Stimulated activated CD8-positive, alpha-beta memory T cell treated with anti-CD3 and anti-CD28 coated beads, Interleukin-15, amount 100 ng/mL, for 4 hours (primary cell): ENCODE measurements around the gene HUWE1.
A peak's percentile ranks its signal among the peaks of the same experiment; 100 is the strongest.

Experiments used
- DNase-seq, 2 donors: peaks; one replicate each; pipeline ENCODE4 v3.0.0-alpha.2; 2020; ENCODE audit warnings: low read depth in 2 of 2

The HUWE1 gene

DNA sequence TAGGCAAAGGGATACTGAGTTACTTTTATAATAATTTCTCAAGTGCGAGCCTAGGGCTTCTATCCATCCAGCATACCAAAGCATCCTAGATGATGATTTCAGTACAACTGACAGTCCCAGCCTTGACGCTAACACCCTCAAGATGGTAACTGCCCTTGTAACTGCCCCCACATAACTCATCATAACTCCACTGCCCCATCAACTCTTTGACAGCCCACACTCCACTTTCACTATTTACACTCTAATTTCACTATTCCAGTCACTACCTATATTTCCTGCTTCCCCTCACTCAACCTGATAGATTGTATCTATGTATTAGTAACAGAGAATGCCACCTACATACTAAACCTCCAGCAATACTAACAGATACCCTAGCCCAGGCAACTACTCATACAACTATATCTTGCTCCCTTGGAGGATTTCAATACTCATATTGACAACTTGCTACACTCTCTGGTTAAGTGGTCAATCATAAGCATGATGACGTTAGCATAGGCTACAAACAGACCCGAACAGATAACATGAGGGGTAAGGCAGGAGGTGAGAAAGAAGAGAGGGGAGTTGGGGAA lies 65.0 kb downstream of the HUWE1 start:
- no peak for DNase-seq

DNA sequence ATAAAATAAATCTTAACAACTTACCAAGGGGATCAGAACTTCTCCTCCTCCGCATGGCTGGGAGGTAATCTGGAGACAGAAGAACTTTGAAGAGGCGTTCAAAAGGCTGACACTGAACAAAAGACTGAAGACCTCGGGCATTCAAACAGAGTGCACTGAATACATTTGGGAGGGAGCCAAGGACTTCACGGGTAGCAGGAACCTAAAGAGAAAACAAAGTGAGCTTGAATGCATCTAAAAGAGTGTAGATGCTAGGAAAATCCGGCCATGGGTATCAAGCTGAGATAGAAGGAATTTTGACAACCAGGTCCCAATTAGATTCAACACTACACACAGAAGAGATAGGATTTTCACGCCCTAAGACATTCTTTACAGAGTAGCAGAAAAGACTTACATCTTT lies 69.6 kb downstream of the HUWE1 start:
- DNase-seq: no peak

DNA sequence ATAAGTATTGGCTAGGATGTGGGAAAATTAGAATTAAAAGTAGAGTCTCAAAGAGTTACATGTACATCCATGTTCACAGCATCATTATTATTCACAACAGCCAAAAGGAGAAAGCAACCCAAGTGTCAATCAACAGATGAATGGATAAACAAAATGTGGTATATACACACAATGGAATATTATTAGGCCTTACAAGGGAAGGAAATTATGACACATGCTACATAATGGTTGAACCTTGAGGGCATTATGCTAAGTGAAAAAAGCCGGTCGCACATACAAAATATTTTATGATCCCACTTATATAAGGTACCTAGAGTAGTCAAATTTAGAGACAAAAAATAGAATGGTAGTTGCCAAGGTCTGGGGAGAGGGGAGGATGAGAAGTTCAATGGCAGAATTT lies 80.1 kb downstream of the HUWE1 start:
- no peak for DNase-seq

DNA sequence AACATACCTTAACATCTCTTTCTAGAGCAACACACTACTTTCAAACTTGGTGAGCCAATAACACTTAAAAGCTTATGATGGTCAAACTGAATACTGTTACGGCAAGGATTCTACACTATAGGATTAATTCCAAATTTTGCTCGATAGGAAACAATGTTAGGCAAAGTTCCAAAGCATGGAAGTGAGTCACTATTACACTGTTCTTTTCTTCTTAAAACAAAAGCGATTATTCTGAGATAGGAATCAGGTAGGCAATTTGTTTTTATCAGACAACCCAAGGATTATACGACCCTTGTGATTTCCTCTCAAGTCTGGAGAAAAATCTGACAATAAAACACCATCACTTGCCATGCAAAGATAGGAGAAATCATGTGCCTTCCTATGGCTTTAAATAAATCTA lies 81.5 kb downstream of the HUWE1 start:
- no peak for DNase-seq

DNA sequence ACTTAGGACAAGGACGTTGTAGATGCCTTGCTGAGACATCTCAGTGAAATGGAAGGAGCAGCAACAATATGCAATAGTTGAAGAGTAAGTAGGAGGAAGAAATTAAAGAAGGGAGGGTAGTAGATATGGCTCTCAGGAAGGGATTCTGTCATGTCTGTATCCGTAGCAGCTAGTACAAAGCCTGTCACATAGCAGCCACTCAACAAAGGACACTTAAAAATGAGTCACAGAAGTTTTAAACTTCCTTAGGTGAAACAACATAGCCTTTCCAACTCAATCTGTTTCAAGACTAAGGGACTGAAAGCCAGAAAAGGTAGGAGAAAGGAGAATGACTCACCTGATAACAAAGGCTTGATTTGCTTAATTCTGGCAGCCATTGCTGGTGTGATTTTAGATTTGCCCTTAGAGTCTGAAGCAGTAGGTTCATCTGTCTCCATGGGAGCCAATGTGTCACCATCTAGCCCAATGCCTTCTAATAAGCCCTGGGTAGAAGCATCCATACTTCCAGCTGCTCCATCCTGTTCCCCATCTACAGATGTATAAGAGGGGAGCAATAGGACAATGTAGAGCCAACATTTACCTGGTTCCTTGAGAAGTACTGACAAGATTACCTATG lies 86.6 kb downstream of the HUWE1 start:
- DNase-seq: no peak

DNA sequence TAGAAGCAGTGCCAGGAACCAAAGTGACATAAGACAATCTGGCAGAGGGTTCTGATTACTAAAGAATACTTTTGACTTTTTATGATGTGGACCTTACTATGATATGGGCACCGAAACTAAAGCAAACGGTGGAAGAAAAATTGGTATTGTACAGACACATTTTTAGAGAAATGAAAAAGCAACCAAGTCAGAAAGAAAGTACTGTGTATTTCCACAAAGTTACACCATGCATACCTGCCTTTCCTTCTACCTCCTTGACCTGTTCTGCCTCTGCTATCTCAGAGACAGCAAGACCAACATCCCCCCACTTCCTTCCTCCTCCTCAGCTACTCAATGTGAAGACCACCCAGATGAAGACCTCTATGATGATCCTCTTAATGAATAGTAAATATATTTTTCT lies 88.3 kb downstream of the HUWE1 start:
- no peak for DNase-seq

DNA sequence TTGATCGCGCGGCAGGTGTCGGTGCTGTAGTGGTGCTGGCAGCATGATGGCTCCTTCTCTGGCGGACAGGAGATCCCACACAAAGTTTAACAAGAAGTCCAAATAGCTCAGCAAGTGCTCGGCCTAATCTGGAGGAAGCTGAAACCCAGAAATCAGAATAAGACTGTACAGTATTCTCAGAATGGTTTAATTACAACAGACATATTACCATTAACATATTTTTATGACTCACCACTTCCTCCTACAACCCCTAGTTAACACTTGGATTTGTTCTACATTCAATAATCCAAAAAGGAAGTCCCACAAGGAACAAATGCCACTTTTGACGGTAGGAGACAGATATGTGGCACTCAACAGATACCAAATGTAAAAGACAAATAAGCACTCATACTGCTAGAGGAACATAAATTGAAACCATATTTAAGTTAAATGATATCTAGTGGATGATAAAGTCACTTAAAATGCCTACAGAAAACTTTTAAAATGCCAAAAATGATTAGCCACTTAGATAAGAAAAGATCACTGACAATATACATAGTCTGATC lies 91.2 kb downstream of the HUWE1 start:
- no peak for DNase-seq

DNA sequence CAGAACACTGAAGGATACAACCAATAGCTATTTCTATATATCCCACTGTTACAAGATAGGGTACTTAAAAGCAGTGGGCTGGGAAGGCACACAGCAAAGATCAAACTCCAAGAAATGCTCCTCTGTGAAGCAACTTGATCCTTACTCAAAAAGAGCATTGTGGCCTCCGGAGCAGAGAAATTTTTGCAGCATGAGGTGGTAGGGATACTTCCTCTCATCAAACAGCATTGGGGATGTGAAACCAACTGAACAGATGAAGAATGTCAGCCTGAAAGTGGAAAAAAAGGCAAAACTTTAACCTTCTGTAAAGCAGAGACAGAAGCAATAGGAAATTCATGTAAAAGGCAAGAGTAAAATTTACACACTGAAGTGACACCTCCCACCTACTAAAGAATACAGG lies 92.2 kb downstream of the HUWE1 start:
- no peak for DNase-seq

DNA sequence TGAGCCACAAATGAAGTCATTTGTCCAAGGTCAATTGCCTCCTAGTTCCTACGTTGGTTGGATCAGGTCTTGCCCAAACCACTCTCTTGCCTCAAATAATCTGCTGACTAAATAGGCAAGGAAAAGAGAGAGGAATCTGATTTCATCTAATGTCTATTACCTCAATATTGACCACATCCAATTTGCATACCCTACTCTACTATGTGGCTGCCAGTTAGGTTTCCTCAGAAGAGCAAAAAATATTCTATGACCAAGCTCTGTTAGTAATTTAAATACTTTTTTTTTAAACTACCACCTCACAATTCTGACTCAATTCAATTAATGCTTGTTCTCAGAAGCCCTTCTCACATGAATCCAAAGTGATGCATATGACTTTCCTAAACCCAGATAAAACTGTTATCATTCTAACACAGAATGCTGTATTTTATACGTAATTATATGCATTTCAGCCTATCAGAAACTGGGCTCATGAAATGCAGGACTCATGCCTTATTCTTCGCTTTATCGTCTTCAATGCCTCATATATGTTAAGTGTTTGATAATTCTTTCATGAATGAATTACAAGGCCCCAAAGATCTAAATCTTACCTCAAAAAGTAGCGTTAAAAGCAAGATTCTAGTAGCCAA lies 98.6 kb downstream of the HUWE1 start:
- DNase-seq: no peak

DNA sequence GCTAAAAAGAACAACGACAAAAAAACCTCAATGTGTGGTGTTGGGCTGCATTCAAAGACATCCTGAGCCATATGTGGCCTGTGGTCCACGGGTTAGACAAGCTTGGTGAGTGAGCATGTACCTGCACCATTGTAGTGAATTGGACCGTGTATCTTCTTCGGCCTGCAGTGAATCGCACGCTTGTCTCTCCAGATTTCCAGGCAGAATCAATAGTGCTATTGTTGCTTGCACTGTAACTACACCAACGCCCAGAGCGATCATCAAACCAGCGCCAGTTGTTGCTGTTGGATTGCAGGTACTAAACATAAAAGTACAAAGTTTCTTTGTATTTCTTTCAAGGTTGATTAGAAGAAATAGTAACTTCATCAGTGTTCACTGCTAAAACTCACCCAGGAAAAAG lies 101.6 kb downstream of the HUWE1 start:
- no peak for DNase-seq

DNA sequence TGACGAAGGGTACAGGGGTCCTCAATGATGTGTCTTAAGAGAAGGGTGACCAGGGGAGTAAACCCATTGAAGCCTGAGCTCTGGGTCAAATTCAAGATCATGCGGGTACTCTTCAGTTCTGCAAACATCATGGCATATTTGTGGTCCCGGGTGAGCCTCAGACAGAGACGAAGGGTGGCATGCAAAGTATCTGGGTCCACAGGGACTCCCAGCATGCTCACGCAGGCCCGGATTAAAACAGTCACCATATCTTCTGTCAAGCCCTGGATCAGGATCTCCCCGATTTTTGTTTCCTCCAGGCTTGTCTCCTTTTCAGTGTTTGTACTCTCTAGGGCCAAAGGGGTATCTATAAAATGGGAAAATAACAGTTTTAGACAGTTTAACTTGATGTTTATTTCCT lies 102.9 kb downstream of the HUWE1 start:
- DNase-seq: no peak

DNA sequence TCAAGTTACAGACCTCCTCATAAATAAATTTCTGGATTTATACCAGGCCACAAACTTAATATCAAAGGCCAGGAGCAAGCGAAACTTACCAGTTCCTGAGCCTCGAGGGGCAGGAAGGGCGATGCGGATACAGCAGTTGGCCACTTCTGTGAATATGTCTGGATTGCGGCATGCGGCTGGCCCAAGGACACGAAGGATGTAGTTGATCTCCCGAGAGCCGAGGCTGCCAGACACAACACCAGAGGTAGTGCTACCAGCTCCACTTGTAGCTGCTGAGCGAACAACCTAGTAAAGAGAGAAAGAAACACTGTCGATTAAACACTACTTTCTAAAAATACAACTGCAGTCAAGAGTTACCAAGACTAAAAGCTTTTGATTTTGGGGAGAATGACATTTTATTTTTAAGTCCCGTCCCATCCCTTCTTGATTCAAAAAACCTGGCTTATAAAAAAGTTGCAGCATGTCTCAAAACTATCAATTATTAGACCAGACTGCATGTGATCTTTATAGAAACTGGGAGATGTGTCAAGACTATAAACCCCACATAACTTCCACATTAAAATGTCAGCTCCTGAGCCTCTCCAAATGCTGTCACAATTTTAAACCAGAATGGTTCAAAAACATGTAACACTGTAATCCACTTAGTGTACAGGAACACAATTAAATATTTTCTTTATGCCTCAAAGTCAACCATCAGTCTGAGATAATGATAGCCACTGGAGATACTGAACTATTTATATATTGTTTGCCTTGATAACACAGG lies 105.6 kb downstream of the HUWE1 start:
- DNase-seq: no peak

DNA sequence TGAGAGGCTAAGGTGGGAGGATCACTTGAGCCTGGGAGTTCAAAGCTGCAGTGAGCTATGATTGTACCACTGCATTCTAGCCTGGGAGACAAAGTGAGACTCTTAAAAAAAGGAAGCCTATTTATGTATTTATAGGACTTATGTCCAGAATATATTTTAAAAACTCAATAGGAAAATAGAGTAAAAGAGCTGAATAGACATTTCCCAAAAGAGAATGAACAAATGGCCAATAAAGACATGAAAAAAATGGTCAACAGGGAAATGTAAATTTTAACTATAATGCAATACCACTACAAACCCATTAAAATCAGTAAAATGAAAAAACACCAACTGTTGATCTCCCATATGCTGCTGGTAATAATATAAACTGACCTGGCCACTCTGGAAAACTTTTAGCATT lies 115.0 kb downstream of the HUWE1 start:
- DNase-seq: no peak

DNA sequence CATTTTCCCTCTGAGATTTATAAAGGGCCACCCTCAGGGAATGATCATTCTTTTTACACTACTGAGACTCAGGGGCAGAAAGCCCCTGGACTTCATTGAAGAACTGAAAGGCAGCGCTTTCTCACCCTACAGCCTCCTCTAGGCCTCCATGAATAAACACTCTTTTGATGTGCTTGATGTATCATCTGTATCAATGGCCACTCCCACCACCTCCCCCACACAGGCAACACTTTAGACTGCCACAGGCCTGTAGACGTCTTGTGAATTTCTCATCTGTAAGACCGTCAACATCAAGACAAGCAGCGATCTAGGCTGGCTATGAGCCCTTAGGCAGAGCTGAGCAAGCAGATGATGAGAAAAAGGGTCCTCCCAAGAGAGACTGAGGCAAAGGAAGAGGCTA lies 123.2 kb downstream of the HUWE1 start:
- DNase-seq: no peak

DNA sequence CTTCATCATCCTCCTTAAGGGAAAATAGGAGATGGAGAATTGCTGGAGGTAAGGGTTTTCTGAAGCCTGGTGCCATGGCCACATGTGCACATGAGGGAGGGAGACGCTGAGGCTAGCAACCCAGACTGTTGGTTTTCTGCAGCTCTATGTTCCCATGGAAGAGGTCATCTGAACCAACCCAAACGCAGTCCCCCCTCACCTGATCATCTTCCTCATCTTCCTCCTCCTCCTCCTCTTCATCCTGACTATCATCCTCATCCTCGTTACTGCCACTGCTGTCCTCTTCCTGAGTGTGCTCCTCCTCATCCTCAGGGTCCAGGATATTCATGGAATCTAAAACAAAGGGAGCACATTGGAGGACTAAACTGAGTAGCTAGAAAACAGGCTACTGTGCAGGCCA lies 124.6 kb downstream of the HUWE1 start:
- DNase-seq: no peak

DNA sequence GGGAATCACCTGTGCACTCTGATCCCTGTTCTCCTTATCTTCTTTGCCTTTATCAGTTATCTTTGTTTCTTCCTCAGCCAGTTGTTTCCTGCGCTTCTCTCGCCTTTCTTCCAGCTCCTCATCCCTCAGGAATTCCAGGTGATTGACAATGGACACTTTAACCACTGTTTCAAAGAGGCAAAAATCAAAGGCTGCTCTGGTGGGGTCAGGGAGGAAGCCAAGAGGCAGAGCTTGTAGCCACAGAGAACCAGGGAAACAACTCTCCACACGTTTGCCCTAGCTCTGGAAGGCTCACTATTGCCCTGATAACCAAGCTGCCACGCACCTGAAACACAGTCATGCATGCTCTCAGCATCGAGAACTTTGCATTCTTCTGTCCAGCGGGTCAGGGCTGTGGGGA lies 127.9 kb downstream of the HUWE1 start:
- no peak for DNase-seq

DNA sequence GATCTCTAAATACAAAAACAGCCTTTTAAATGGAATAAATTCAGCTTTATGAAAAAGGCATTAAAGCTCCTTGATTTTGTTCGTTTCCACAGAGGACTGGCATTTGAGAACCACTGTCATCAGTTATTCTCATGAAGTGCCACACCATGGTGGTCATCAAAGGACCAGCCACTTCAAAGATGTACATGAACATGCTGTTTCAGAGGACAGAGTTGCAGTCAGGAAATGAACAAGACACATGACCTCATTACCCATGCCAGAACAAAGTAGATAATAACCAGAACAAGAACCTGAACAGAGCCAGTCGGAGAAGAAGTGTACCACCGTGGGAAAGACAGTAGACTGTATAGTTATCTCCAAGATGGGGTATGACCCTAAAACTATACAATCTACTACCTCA lies 129.7 kb downstream of the HUWE1 start:
- no peak for DNase-seq

DNA sequence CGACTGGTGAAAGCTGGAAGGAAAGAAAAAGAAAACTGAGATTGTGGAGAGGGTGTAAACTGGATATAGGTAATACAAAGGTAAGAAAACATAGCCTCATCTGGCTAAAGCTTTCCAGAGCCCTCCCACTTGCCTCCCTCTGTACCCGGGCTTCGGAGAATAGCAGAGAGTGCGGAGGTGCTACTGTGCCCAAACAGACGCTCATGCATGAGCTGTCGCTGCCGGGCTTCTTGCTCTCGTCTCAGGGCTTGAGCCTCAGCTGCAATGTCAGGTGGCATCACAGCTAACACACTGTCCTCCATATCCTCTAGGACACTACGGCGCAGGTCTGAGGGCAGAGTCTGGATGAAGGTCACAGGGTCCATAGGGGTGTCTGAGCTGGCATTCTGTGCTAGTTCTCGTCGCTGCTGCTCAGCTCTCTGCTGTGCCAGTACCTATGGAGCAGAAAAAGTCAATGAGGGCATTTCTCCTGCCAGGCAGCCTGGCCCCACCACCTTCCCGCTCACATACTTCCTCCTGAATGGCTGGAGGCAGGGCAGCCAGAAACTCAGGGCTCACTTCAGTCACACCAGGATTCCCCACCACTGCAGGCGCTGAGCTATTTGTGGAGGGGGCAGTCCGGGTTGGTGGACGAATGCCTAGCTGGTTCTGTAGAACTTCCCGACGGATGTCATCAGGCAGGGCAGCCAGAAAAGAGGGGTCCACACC lies 135.6 kb downstream of the HUWE1 start:
- no peak for DNase-seq

DNA sequence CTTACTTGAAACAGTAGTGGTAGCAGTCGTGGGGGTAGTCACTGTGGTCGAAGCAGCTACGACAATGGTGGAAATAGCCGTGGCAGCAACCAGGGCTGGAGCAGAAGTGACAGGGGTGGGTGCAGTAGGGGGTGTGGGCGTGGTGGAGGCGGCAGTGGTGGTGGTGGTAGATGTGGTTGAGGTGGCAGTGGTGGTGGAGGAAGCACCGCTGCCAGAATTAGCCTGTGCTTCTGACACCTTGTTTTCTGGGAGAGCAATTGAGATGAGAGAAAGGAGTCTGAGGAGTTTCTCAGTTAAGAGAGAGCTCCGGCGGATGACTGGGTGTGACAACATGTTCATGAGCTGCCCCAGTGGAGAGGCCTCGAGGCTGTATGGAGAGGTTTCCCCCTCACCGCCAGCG lies 138.9 kb downstream of the HUWE1 start:
- DNase-seq: peak in 1 of 2 donors; percentile 6

DNA sequence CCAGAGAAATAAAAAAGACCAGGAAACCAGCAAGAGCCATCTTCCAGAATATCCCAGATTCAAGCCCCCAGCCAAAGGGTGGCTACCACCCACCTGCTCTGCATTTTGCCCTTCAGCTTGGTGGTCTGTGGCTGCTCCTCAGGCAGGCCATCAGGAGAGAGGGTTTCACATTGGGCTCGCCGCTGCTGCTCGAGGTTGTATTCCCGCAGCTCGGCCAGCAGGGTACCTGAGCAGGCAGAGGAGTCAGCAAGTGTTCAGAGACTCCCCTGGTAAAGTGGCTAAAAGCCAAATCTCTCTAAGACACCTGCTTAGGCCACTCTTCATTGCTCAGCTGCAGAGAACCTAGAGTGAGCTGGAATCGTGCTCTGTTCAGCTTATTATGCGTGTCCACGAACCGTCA lies 141.6 kb downstream of the HUWE1 start:
- DNase-seq: no peak

DNA sequence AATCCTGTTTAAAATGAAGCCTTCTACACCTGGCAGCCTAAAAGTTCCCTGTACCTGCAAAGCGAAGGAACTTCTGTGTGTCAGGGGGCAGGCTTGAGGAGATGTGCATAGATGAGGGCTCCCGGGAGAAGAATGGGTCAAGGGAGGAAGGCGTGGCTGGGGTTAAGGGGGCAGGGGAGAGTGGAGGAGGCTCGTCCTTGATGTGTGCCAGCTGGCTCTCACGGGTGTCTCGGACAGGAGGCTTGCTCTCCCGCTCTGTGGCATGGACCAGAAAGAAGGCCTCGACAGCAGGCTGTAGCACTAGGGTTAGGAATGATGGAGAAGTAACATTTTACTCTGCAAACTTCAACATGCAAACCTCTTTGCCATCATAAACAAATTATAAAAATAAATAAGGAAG lies 147.7 kb downstream of the HUWE1 start:
- no peak for DNase-seq
